GM18502 (cell line): Measurements from ENCODE around the gene ACTL8.

Experiments
- ATAC-seq: cut with Tn5 transposase; IDR thresholded peaks from one replicate; pipeline ENCODE4 v1.9.1; 2021; ENCODE audit warnings: mild to moderate bottlenecking; ENCODE audit not compliant: unreplicated experiment, poor library complexity

ACTL8 gene

DNA sequence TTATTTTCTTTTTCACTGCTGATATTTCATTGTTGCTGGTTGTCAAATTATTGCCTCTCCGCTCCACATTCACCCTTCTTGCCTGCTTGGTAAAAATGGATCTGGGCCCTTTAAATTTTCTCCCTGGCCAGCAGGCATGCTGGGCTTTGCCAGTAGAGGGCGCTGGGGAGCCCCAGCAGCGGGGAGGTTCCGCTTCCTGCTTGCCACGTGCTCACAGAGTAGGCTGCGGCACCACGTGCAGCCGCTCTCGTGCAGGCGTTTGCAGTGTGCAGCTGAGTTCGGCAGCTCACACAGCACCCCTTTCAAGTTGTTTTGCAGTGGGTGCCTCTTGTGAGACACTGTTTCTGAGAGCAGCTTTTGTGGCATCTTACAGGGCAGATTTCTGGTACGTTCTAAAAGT, at the start of gene ACTL8:
ACTL8 (plus strand) TSS at position 214 of the 400 bp plus-strand sequence. CDS start 67,676 bp downstream, outside the sequence.
- ATAC-seq, result no peak

- ATAC-seq, result no peak
Measured at GRCh38 chr1:17706445-17706844, 48.7 kb upstream of the ACTL8 start.

- no peak for ATAC-seq
Measured at GRCh38 chr1:17709981-17710380, 45.2 kb upstream of the ACTL8 start.

DNA sequence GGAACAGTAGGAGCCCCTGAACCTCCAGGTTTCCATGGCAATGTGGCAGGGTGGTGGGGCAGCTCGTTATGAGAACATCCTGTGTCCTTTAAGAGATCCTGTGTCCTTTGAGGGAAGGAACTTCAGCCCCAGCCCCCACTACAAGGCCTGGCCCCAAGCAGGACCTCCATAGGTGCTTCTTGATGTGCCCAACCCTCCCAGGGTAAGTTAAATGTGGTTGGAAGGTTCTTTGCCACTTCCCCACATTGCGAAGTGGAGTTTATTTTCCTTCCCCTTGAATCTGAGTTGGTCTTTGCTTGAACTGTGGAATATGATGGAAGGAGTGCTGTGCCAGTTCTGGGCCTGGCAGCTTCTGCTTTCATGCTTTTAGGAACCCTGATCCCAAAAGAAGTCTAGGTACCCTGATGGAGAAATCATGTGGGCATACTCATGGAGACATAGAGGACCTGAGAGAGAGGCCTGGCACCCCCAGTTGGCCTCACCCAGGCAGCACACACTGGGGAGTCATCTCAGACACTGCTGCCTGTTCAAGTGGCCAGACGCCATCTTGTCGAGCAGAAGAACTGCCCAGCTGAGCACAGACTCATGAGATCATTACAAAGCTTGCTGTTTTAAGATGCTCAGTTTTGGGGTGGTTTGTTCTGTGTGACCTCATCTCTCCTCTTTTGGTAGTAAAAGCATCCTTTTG, 44.1 kb upstream of the ACTL8 start:
- no peak for ATAC-seq

DNA sequence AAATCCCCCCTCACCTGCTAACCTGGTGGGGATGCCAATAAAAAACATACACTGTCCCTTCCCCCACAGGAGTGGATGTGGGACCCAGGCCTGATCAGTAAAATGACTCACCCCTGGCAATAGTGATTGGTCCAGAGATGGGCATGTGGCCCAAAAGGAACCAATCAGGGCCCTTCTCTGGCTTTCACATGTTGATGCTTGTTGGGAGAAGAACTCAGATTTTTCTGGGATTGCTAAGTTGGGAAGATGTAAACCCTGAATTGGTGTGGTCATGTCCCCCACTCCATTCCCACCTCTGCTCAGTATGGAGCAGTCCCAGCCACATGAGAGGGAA, 43.6 kb upstream of the ACTL8 start:
- ATAC-seq, result no peak

GRCh38 chr1:17711941-17712340, 43.2 kb upstream of the ACTL8 start:
- ATAC-seq, result no peak

- ATAC-seq, result no peak
Measured at GRCh38 chr1:17713993-17714392, 41.1 kb upstream of the ACTL8 start.

GRCh38 chr1:17717594-17718535, 37.3 kb upstream of the ACTL8 start:
- ATAC-seq, result no peak

DNA sequence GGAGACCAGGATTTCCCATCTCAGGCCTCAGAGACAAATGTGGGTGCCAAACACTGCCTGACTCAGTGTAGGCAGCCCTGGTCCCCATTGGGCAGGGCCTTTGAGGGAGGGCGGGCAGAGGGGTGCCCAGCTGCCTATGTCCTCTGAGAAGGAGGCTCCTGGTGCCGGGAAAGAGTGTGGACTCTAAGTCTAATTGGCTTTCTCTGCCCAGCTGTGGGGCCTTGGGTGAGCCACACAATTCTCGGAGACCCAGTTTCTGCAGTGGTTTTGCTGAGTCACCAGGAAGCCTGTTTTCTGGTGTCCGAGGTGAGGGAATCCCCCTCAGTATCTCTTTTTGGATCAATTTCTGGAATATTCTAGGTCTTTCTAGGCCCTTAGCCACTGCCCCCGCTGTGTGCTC, 35.3 kb upstream of the ACTL8 start:
- no peak for ATAC-seq

GRCh38 chr1:17721444-17721843, 33.7 kb upstream of the ACTL8 start:
- no peak for ATAC-seq

DNA sequence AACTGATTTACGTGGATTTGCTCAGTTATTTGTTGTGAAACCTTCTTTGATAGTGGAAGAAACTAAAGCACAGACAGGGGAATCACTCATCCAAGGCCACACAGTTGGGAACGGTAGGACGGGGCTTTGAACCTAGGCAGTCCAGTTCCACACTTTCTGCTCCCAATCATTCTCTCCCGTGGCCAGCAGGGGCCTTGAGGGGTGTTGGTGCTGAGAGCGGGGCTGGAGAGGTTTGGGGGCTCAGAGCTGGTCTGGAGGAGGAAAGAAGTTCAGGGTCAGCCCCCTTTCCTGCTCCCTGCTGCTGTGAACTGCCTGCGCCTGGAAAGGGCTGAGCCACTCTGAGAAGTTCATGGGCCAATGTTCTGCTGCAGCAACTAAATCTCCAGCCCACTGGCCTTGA, 31.4 kb upstream of the ACTL8 start:
- no peak for ATAC-seq

DNA sequence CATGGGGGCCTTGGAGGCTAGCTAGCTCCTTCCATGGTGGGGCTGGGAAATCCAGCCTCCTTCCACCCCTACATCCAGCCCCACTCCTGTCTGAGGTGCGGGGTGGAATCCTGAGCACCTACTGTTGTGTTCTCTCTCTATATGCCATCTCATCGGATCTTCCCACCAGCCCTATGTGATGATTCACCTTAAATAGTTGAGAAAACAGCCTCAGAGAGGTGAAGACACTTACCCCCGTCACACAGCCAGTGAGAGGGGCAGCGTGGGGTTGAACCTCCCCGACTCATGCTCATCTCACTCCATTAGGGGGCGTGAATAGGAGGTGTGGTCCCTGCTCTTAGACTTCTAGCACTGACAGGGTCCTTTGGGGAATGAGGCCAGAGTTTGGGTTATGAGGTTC, 31.0 kb upstream of the ACTL8 start:
- no peak for ATAC-seq

- no peak for ATAC-seq
Measured at GRCh38 chr1:17725084-17725719, 29.9 kb upstream of the ACTL8 start.

- ATAC-seq, result no peak
Measured at GRCh38 chr1:17725811-17726582, 29.1 kb upstream of the ACTL8 start.

DNA sequence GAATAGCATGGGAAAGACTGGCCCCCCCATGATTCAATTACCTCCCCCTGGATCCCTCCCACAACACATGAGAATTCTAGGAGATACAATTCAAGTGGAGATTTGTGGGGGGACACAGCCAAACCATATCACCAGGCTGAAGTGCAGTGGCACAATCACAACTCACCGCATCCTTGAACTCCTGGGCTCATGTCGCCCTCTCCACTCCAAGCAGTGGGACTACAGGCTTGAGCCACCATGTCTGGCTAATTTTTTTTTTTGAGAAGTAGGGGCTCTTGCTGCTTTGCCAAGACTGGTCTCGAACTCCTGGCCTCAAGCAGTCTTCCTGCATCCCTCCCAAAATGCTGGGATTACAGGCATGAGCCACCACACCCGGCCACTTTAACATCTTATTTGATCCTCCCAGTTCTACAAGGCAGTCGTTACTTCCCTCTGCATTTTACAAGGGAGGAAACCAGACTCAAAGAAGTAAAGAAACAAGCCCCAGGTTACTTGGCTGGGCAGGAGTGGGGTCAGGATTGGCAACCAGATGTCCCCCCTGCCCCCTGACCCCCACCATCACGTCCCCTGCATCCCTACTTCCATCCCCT, 26.9 kb upstream of the ACTL8 start:
- no peak for ATAC-seq

DNA sequence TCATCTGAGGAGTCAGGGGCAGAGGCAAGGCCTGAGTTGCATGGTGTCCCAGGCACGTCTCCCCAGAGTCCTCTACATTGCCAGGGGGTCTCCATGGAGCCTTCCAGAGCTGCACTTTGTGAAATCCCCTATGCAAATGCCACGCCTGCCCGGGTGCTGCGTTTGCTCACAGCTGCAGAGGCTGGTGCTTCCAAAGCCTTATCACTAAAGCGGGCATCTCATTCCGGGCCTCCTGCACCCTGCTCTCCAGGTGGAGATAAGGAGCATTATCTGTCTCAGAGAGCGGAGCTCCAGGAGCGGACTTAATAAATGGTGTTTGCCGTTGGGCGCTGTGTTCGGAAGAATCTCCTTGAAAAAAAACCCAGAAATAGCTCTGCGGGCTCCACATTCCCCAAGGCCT, 25.9 kb upstream of the ACTL8 start:
- ATAC-seq, result no peak

- no peak for ATAC-seq
Measured at GRCh38 chr1:17729909-17730308, 25.2 kb upstream of the ACTL8 start.

DNA sequence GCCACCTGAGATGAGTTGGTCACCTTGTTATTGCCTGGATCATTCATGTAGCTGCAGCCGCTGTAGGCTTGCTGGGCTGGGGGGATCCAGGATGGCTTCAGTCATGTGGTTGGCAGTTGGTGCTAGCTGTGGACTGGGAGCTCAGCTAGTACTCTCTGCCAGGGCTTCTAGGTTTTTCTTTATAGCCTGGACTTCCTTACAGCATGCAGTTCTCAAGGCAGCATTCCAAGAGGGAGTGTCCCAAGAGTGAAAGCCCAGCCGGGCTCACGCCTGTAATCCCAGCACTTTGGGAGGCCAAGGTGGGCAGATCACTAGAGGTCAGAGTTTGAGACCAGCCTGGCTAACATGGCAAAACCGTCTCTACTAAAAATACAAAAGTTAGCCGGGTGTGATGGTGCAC, 23.7 kb upstream of the ACTL8 start:
- ATAC-seq, result no peak

DNA sequence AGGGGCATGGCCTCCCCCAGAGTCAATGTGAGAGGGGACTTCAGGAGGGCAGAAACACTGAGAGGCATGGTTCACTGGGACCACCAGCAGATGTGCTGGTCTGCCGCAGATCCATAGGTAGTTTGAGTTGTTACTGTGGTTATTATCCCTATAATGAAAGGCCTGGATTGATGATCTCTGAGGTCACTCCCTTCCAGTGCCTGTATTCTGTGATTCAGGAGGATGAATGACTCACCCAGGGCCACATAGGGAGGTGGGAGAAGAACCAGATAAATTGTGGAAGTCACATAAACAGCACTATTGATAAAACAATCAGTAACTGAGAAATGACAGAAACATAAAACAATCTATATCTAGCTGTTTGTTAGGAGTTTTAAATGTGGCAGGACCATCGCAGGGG, 22.7 kb upstream of the ACTL8 start:
- no peak for ATAC-seq

GRCh38 chr1:17733661-17734060, 21.5 kb upstream of the ACTL8 start:
- no peak for ATAC-seq
